ENCODE data around the gene LCA5L.
"Not testable (repeated sequence)": the region's sequence is repeated elsewhere in the genome, so short reads cannot be mapped to it uniquely, and the experiment has no call there.

Gene LCA5L

DNA sequence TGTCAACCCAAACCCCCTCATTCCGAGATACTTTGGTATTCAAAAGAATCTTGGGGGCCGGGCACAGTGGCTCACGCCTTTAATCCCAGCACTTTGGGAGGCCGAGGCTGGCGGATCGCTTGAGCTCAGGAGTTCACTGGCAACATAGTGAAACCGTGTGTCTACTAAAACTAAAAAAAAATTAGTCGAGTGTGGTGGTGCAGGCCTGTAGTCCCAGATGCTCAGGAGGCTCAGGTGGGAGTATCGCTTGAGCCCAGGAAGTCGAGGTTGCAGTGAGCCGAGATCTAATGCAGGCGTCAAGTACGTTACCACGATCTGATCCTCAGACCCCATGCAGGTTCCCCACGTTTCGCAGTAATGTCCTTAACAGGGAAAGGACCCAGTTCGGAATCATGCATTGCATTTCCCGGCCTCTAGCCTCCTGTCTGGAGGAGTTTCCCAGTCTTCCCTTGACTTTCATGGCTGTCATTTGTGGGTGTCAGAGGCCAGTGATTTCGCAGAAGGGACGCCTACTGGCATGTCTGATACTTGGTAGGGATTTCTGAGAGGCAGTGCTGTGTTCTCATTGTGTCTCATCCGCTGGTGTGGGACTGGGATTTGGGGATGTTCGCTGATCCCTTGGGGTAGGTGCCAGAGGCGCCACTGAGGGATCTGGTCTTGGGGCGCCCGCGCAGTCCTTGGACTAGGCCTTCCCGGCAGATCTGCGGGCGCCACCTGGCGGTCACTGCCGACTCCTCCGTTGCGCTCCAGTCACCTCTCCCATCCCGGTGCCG is 57.4 kb downstream of the LCA5L start:
- DNase-seq (ENCODE audit: low read depth), result peak; percentile 77
- TF ChIP-seq, protein P1, sequence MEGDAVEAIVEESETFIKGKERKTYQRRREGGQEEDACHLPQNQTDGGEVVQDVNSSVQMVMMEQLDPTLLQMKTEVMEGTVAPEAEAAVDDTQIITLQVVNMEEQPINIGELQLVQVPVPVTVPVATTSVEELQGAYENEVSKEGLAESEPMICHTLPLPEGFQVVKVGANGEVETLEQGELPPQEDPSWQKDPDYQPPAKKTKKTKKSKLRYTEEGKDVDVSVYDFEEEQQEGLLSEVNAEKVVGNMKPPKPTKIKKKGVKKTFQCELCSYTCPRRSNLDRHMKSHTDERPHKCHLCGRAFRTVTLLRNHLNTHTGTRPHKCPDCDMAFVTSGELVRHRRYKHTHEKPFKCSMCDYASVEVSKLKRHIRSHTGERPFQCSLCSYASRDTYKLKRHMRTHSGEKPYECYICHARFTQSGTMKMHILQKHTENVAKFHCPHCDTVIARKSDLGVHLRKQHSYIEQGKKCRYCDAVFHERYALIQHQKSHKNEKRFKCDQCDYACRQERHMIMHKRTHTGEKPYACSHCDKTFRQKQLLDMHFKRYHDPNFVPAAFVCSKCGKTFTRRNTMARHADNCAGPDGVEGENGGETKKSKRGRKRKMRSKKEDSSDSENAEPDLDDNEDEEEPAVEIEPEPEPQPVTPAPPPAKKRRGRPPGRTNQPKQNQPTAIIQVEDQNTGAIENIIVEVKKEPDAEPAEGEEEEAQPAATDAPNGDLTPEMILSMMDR (conservative IDR thresholded peaks at IDR 0.05; ENCODE audit: low read length), result peak; percentile 78
- H3K4me3 ChIP-seq (ENCODE audit: low read length), result peak overlapping the region; percentile 63

DNA sequence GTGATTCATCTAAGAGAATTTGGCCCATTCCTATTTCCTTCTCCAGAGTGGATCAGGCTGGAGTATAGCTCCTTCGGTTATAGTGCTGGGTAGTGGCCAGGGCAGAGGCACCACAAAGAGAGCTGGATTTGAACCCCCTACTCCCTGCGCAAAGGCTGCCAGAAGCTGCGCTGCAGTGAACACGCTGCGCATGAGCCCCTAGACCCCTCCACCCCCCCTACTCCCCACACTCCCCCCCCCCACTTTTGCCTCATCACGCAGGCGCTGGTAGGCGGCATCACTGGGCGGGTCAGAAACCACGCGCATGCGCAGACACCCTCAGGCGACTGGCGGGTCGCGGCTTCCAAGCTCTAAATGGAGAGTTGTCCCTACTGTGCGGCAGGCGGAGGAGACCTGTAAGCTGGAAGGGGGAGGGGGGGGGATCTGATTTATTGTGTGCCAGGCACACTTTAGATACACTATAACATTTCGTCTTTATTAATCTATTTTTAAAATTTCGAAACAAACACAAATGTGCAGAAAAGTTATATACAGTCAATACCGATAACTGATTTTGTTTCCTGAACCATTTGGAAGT is 58.0 kb downstream of the LCA5L start:
- H3K4me3 ChIP-seq (ENCODE audit: low read length), result peak overlapping the region; percentile 63
- peak; percentile 73 for DNase-seq (ENCODE audit: low read depth)
- TF ChIP-seq, protein P1 (conservative IDR thresholded peaks at IDR 0.05; ENCODE audit: low read length), result no peak

DNA sequence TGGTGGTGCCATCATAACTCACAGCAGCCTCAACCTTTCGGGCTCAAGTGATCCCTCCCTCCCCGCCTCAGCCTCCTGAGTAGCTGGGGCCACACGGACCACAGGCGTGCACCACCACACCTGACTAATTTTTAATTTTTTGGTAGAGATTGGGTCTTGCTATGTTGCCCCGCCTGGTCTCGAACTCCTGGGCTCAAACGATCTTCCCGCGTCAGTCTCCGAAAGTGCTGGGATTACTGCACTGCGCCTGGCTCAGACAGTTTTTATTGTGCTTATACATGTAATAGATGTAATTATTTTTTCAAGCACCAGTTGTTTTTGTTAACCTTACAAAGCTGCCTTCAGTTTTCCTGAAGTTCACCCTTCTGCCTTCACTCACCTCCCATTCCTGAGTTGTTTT is 58.7 kb downstream of the LCA5L start:
- no peak overlapping the region for H3K4me3 ChIP-seq (ENCODE audit: low read length)
- TF ChIP-seq, protein P1 (conservative IDR thresholded peaks at IDR 0.05; ENCODE audit: low read length), result no peak
- no peak for DNase-seq (ENCODE audit: low read depth)

DNA sequence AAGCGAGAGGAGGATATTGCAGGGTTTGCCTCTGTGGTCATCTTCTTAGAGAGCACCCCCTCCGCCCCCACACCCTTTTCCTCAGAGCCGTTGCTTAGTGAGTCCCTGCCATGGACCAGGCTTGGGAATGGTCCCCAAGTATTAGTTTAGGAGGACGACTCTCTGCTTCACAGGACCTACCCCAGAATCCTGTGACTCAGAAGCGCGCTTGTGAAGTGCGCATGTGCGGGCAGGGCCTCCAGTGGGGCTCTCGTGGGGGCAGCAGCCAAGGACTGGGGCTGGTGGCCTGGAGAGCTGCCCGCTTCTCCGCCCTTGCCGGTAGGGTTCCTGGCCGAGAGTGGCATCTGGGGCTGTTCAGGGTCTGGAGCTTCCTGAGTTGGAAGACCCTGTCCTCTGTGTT is 59.4 kb downstream of the LCA5L start:
- TF ChIP-seq, protein P1 (conservative IDR thresholded peaks at IDR 0.05; ENCODE audit: low read length), result no peak
- DNase-seq (ENCODE audit: low read depth), result no peak
- H3K4me3 ChIP-seq (ENCODE audit: low read length), result peak overlapping the region; percentile 53

DNA sequence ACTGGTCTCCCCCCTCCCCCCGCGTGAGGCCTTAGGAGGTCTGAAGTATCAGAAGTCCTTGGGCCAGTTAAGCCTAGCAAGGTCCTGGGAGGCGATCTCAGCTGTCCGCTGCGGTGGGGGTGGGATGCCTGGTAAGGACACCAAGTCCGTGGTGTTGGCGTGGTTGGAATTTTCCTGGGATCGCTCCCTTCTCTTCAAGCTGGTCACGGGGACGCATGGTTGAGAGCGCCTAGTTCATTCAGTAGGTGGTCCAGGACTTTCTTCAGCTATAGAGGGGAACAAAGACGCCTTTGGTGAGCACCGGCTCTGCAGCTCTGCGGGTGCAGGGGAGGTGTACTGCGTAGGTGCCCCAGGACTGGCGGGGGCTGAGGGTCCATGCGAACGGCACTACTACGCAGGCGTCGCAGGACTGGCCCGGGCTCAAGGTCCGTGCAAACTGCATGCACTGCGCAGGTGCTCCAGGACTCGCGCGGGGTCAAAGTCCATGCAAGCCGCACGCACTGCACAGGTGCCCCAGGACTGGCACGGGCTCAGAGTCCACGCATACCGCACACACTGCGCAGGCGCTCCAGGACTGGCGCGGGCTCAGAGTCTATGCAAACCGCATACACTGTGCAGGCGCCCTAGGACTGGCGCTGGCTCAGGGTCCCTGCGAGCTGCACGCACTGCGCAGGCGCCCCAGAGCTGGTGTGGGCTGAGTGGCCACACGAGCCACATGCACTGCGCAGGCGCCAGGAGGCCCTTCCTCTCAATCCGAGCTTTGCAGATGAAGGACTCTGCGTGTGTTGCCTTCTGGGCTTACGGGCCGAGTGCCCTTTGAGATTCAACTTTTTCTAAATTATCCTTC is 60.1 kb downstream of the LCA5L start:
- peak; percentile 77 for DNase-seq (ENCODE audit: low read depth)
- H3K4me3 ChIP-seq (ENCODE audit: low read length), result peak overlapping the region; percentile 53
- TF ChIP-seq, protein P1 (conservative IDR thresholded peaks at IDR 0.05; ENCODE audit: low read length), result no peak

DNA sequence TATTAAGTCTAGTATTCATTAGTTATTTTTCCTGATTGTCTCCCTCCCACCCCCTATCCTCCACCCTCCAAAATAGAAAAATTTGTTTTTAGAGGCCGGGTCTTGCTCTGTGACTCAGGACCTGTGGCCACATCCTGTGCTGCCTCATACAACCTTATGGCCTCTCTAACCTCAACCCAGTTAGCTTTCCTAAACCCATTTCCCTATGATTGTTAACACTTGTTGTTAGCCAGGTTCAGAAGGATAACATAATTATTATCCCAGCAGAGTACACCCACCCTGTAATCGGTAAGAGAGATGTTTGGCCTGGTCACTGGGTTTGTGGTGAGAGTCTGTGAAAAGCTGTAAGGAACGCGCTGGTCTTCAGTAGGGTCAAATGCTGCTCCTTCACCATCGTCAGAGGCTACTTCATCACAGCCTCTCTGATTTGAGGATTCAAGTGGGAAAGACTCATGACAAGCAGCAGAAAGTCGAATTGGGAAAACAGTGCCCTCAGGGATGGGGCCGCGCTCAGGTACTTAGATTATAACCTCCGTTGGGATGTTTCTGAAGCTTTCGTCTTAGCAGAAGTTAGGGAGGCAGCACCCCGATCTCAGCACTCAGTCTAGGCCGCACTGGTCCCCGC is 60.8 kb downstream of the LCA5L start:
- TF ChIP-seq, protein P1 (conservative IDR thresholded peaks at IDR 0.05; ENCODE audit: low read length), result no peak
- no peak for DNase-seq (ENCODE audit: low read depth)
- H3K4me3 ChIP-seq (ENCODE audit: low read length), result no peak overlapping the region

DNA sequence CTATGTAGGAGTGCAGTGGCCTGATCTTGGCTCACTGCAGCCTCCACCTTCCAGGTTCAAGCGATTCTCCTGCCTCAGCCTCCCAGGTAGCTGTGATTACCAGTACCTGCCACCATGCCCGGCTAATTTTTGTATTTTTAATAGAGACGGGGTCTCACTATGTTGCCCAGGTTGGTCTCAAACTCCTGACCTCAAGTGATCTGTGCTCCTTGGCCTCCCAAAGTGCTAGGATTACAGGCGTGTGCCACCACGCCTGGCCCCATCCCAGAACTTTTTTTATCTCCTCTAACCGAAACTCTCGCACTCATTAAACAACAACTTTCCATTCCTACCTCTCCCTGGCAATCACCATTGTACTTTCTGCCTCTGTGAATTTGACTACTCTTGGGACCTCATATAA is 63.5 kb downstream of the LCA5L start:
- H3K4me3 ChIP-seq (ENCODE audit: low read length); DNase-seq (ENCODE audit: low read depth): not testable (repeated sequence)
